Measurements from ENCODE around the gene NHEJ1. TPM values are rescaled to one million over a fixed set of nuclear protein-coding genes. Genes with fewer than 3 reads are reported as not detected.

The NHEJ1 gene
- total RNA-seq, 1 experiment from 2014 or later = 24.7 TPM

GRCh38 chr2:219059725-219060682 is 100.6 kb downstream of the NHEJ1 start:
- no peak for DNase-seq (ENCODE audit: low spot score)

- peak; percentile 38 for DNase-seq (ENCODE audit: low spot score)
These were observed 101.3 kb downstream of the NHEJ1 start for GRCh38 chr2:219059375-219059724.

GRCh38 chr2:219058541-219059374 is 101.9 kb downstream of the NHEJ1 start:
- DNase-seq (ENCODE audit: low spot score) = peak; percentile 77

- peak; percentile 84 for DNase-seq (ENCODE audit: low spot score)
These were observed 102.7 kb downstream of the NHEJ1 start for GRCh38 chr2:219057709-219058540.

GRCh38 chr2:219056896-219057708 is 103.5 kb downstream of the NHEJ1 start:
- DNase-seq (ENCODE audit: low spot score) = no peak

GRCh38 chr2:219056176-219056895 is 104.3 kb downstream of the NHEJ1 start:
- no peak for DNase-seq (ENCODE audit: low spot score)

- DNase-seq (ENCODE audit: low spot score) = no peak
These were observed 105.4 kb downstream of the NHEJ1 start for GRCh38 chr2:219054956-219055903.

GRCh38 chr2:219049282-219049681 is 111.3 kb downstream of the NHEJ1 start:
- peak; percentile 61 for DNase-seq (ENCODE audit: low spot score)

- DNase-seq (ENCODE audit: low spot score) = peak; percentile 68
These were observed 114.6 kb downstream of the NHEJ1 start for GRCh38 chr2:219045937-219046550.

GRCh38 chr2:219042750-219043149 is 117.9 kb downstream of the NHEJ1 start:
- peak; percentile 43 for DNase-seq (ENCODE audit: low spot score)

GRCh38 chr2:219042157-219042556 is 118.5 kb downstream of the NHEJ1 start:
- DNase-seq (ENCODE audit: low spot score) = no peak

- no peak for DNase-seq (ENCODE audit: low spot score)
These were observed 119.4 kb downstream of the NHEJ1 start, which contains the start of gene CFAP65 for GRCh38 chr2:219041252-219041651. TSS of gene CFAP65 (minus strand) at chr2:219041516. CDS start at chr2:219039048, 2,468 bp downstream.

GRCh38 chr2:219038600-219038999 is 122.0 kb downstream of the NHEJ1 start:
- no peak for DNase-seq (ENCODE audit: low spot score)

- no peak for DNase-seq (ENCODE audit: low spot score)
These were observed 122.7 kb downstream of the NHEJ1 start for GRCh38 chr2:219037783-219038499.

- DNase-seq (ENCODE audit: low spot score) = no peak
These were observed 124.7 kb downstream of the NHEJ1 start for GRCh38 chr2:219035942-219036341.

GRCh38 chr2:219034823-219035222 is 125.8 kb downstream of the NHEJ1 start:
- DNase-seq (ENCODE audit: low spot score) = no peak

- DNase-seq (ENCODE audit: low spot score) = no peak
These were observed 128.4 kb downstream of the NHEJ1 start for GRCh38 chr2:219032051-219032745.
